Skeletal muscle tissue (tissue), 4 donors: ENCODE measurements around the gene GHDC. TPM values are rescaled to one million over a fixed set of nuclear protein-coding genes. Genes with fewer than 3 reads are reported as not detected.
"Not testable (repeated sequence)": the region's sequence is repeated elsewhere in the genome, so short reads cannot be mapped to it uniquely, and the experiment has no call there.

Experiments
- H3K27ac ChIP-seq: one replicate; pipeline ENCODE4 v1.7.0; 2013; ENCODE audit warnings: mild to moderate bottlenecking, low read depth, low read length, inconsistent platforms
- H3K27me3 ChIP-seq, 3 donors: one replicate each; pipeline ENCODE4 v1.7.0; 2013; ENCODE audit warnings: low read length in 3 of 3; ENCODE audit not compliant: control insufficient read depth in 3 of 3, insufficient read depth in 3 of 3
- H3K36me3 ChIP-seq, 3 donors: one replicate each; pipeline ENCODE4 v1.7.0; 2013; ENCODE audit warnings: low read length in 3 of 3; ENCODE audit not compliant: control insufficient read depth in 3 of 3, insufficient read depth in 3 of 3
- H3K4me1 ChIP-seq, 3 donors: one replicate each; pipeline ENCODE4 v1.7.0; 2013; ENCODE audit warnings: low read length in 3 of 3, mild to moderate bottlenecking in 3 of 3; ENCODE audit not compliant: control insufficient read depth in 3 of 3, insufficient read depth in 3 of 3
- H3K4me3 ChIP-seq, 3 donors: one replicate each; pipeline ENCODE4 v1.7.0; 2013; ENCODE audit warnings: low read length in 3 of 3
- H3K9ac ChIP-seq, 3 donors: one replicate each; pipeline ENCODE4 v1.7.0; 2013; ENCODE audit warnings: low read length in 3 of 3, mild to moderate bottlenecking in 3 of 3, moderate library complexity in 2 of 3, low read depth in 1 of 3
- H3K9me3 ChIP-seq, 3 donors: one replicate each; pipeline ENCODE4 v1.7.0; 2013; ENCODE audit warnings: low read length in 3 of 3; ENCODE audit not compliant: control insufficient read depth in 3 of 3
- total RNA-seq: library from RNA; depleted of rRNA; stranded (reverse); fragments of >200 nt; gene quantifications from one replicate; pipeline ENCODE4 v1.2.3, GENCODE V29; 2014
- donor health status: Osteomylitis.

The GHDC gene
- total RNA-seq, 1 donor from 2014 or later = 7.3 TPM

DNA sequence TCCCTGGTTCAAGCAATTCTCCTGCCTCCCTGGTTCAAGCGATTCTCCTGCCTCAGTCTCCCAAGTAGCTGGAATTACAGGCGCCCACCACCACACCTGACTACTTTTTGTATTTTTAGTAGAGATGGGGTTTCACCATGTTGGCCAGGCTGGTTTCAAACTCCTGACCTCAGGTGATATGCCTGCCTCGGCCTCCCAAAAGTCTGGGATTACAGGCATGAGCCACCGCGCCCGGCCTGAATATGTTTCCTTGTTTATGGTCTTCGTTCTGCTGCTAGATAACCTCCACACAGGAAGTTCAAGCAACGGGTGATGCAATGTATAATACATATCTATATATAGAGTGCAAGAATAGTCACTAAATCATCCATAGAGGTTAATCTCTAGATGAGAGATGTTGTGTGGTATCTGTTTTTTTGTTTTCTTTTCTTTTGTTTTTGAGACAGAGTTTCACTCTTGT is 11.9 kb upstream of the GHDC start:
- H3K36me3 ChIP-seq = peaks cover 44 to 72% (median 61%) of the 10 kb centered on the region in 3 donors
- H3K9ac ChIP-seq, H3K27me3 ChIP-seq: not testable (repeated sequence)

GRCh38 chr17:42203354-42203753 is 9.1 kb upstream of the GHDC start:
- Histone ChIP-seq H3K4me3 (no peak overlapping the region), H3K36me3 (peaks cover 38 to 68% (median 55%) of the 10 kb centered on the region in 3 donors), H3K27me3 (no peaks in the 10 kb centered on the region), H3K9me3 (no peaks in the 10 kb centered on the region), H3K27ac (no peak overlapping the region), H3K9ac (no peak overlapping the region), H3K4me1 (peaks cover 0 to 2% (median 0%) of the 10 kb centered on the region in 3 donors)

More for the DNA sequence above, 11.9 kb upstream of the GHDC start:
- not testable (repeated sequence) for H3K27ac ChIP-seq, H3K9me3 ChIP-seq, H3K4me1 ChIP-seq, H3K4me3 ChIP-seq

- H3K4me3 ChIP-seq = no peak overlapping the region
- H3K36me3 ChIP-seq = peaks cover 38 to 68% (median 54%) of the 10 kb centered on the region in 3 donors
Observed at GRCh38 chr17:42202696-42203095, 8.4 kb upstream of the GHDC start.

GRCh38 chr17:42202159-42202558 is 7.9 kb upstream of the GHDC start:
- Histone ChIP-seq H3K36me3 (peaks cover 34 to 63% (median 49%) of the 10 kb centered on the region in 3 donors), H3K27me3 (no peaks in the 10 kb centered on the region), H3K9ac (no peak overlapping the region), H3K4me3 (no peak overlapping the region), H3K4me1 (peaks cover 0 to 2% (median 0%) of the 10 kb centered on the region in 3 donors), H3K9me3 (no peaks in the 10 kb centered on the region), H3K27ac (no peak overlapping the region)

More at GRCh38 chr17:42202696-42203095, 8.4 kb upstream of the GHDC start:
- no peaks in the 10 kb centered on the region for H3K9me3 ChIP-seq
- H3K27me3 ChIP-seq = no peaks in the 10 kb centered on the region
- H3K27ac ChIP-seq = no peak overlapping the region
- H3K4me1 ChIP-seq = peaks cover 0 to 2% (median 0%) of the 10 kb centered on the region in 3 donors
- no peak overlapping the region for H3K9ac ChIP-seq

DNA sequence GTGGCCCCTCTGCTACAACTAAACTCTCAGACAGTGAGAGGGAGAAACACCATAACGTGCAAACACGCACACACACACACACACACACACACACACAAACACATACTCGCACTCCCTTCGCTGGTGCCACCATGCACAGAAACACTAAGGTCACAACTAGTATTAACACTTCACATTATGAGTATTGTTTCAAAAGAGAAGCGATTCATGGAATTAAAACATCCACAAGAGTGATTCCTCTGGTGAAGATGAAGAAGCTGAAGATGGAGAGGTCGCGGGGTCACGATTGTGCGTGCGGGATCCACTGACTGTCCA is 7.1 kb upstream of the GHDC start:
- no peaks in the 10 kb centered on the region for H3K9me3 ChIP-seq
- no peak overlapping the region for H3K27ac ChIP-seq
- H3K4me3 ChIP-seq = no peak overlapping the region
- peaks cover 33 to 58% (median 48%) of the 10 kb centered on the region in 3 donors for H3K36me3 ChIP-seq
- peaks cover 0 to 2% (median 0%) of the 10 kb centered on the region in 3 donors for H3K4me1 ChIP-seq
- no peaks in the 10 kb centered on the region for H3K27me3 ChIP-seq
- H3K9ac ChIP-seq = no peak overlapping the region

DNA sequence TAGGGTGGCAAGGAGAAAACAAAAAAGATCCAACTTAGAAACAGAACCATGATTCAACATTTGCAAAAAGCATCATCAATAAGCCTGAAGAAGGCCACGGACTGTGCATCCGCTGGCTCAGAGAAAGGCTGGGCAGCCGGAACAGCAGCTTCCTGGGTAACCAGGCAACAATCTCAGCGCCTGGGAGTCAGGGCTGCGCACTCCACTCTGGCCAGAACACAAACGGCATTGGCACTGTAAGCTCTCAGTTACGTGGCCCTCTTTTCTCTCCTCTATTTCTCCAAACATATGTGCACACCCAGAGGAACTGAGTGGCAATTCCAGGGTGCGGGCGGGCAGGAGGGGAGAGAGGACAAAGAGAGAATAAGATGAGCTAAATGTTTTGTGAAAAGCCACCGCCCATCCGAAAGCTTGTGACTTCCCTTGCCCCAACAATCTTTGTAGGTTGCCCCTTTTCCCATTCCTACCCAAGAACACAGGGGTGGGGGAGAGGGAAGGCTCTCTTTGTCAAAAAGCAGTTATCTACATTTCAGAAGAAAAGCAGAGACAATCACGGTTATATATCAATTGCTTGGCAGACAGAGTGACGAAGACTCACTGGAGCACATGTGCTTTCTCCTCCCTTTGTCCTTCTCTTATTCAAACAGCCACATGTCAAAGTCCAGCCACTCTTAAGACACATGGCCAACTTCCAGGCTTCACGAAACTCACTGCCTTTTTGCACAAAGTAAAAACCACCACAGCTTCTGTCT is 6.6 kb upstream of the GHDC start:
- Histone ChIP-seq H3K27ac (no peak overlapping the region), H3K36me3 (peaks cover 33 to 53% (median 48%) of the 10 kb centered on the region in 3 donors)

GRCh38 chr17:42199416-42200011 is 5.2 kb upstream of the GHDC start:
- H3K4me1 ChIP-seq = peaks cover 0 to 4% (median under 1%) of the 10 kb centered on the region in 3 donors
- no peaks in the 10 kb centered on the region for H3K9me3 ChIP-seq
- H3K27ac ChIP-seq = no peak overlapping the region
- H3K4me3 ChIP-seq = no peak overlapping the region
- peaks cover 28 to 44% (median 39%) of the 10 kb centered on the region in 3 donors for H3K36me3 ChIP-seq
- no peak overlapping the region for H3K9ac ChIP-seq
- no peaks in the 10 kb centered on the region for H3K27me3 ChIP-seq

More for the DNA sequence above, 6.6 kb upstream of the GHDC start:
- Histone ChIP-seq H3K4me3 (no peak overlapping the region), H3K9ac (no peak overlapping the region), H3K9me3 (no peaks in the 10 kb centered on the region), H3K27me3 (no peaks in the 10 kb centered on the region), H3K4me1 (peaks cover 0 to 2% (median 0%) of the 10 kb centered on the region in 3 donors)

DNA sequence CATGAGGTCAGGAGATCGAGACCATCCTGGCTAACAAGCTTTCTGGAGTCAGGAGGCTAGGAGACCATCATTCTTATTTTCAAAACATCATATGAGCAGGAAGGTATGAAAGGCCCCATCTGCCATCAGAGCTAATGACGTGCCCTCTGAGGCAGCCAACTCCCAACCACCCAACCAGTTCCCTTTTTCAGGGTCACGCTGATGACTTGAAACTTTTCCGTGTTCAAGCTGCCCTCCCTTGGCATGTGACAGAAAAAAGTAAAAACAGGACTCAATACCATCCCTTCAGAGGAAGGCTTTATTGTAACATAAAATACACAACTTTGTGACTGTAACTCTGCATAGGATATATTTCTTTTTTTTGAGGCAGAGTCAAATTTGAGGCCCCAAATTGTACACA is 4.6 kb upstream of the GHDC start:
- peaks cover 1 to 7% (median 7%) of the 10 kb centered on the region in 3 donors for H3K4me1 ChIP-seq
- no peaks in the 10 kb centered on the region for H3K27me3 ChIP-seq
- no peak overlapping the region for H3K9ac ChIP-seq
- no peak overlapping the region for H3K4me3 ChIP-seq
- no peaks in the 10 kb centered on the region for H3K9me3 ChIP-seq
- H3K27ac ChIP-seq = no peak overlapping the region
- H3K36me3 ChIP-seq = peaks cover 25 to 37% (median 33%) of the 10 kb centered on the region in 3 donors

DNA sequence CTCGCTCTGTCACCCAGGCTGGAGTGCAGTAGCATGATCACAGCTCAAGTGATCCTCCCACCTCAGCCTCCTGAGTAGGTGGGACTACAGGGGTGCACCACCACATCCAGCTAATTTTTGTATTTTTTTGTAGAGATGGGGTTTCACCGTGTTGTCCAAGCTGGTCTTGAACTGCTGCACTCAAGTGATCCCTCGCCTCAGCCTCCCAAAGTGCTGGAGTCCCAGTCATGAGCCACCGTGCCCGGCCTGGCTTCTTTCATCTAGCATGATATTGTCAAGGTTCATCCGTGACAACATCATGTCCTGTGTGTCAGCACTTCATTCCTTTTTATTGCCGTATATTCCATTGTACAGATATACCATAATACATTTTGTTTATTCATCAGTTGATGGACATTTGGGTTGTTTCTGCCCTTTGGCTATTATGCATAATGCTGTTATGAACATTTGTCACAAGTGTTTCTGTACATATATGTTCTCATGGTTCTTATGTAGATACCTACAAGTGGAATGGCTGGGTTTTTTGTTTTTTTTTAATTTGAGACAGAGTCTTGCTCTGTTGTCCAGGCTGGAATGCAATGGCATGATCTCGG is 3.4 kb upstream of the GHDC start:
- Histone ChIP-seq H3K4me3 (no peak overlapping the region), H3K4me1 (peaks cover 12 to 19% (median 14%) of the 10 kb centered on the region in 3 donors), H3K9ac (no peak overlapping the region)

More for the DNA sequence above, 3.4 kb upstream of the GHDC start:
- Histone ChIP-seq H3K36me3 (peaks cover 26 to 28% (median 28%) of the 10 kb centered on the region in 3 donors), H3K27me3 (no peaks in the 10 kb centered on the region), H3K9me3 (no peaks in the 10 kb centered on the region), H3K27ac (no peak overlapping the region)
